ENCODE measurements around the gene C1orf167. TPM values are rescaled to one million over a fixed set of nuclear protein-coding genes. Genes with fewer than 3 reads are reported as not detected.
A peak's percentile ranks its signal among the peaks of the same experiment; 100 is the strongest.

C1orf167 gene
- total and polyA plus RNA-seq, 2 donors (not counting 1 experiment from before 2014, with no cell fraction given): not detected

DNA sequence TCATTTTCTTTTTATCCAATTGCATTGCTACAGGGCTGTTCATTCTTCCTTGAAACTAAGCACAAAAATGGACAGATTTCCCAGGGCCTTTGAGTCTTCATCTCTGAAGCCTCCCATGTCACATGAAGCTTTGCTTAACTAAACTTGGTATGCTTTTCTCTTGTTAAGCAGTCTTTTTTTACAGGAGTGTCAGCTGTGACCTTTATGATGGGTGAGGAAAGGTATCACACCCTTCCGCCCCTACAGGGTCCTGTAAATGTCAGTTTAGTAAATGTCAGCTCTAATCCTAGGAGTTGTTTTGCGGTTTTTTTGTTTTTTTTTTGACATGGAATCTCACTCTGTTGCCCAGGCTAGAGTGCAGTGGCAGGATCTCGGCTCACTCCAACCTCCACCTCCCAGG is 28.7 kb upstream of the C1orf167 start:
- 93% methylated on average over 2 of the region's 3 CpGs for WGBS (ENCODE audit: insufficient coverage)
- H3K79me2 ChIP-seq (ENCODE audit: control insufficient read depth, insufficient read depth, low read length): no peaks in the 10 kb centered on the region
- no peak overlapping the region for H3K4me2 ChIP-seq (replicated peaks; ENCODE audit: low read depth, low read length, poor library complexity, severe bottlenecking)
- H3K27ac ChIP-seq (ENCODE audit: low read length in 2 of 2): no peak overlapping the region
- H3K9me3 Mint-ChIP-seq (ENCODE audit: insufficient read depth): no peaks in the 10 kb centered on the region
- ChIA-PET POLR2A (no interaction called here), CTCF (interaction anchor here (0.8 to 1.3 kb wide), 2 partner anchors 8 to 14 kb away, joined by 3 to 4 read pairs; no protein-coding TSS in a partner anchor)
- H3K9ac ChIP-seq (ENCODE audit: low read length): no peak overlapping the region
- no peaks in the 10 kb centered on the region for H4K20me1 ChIP-seq (ENCODE audit: control insufficient read depth, insufficient read depth, low read length, poor library complexity, severe bottlenecking)
- no peaks in the 10 kb centered on the region for H3K27me3 Mint-ChIP-seq
- TF ChIP-seq, protein P1, sequence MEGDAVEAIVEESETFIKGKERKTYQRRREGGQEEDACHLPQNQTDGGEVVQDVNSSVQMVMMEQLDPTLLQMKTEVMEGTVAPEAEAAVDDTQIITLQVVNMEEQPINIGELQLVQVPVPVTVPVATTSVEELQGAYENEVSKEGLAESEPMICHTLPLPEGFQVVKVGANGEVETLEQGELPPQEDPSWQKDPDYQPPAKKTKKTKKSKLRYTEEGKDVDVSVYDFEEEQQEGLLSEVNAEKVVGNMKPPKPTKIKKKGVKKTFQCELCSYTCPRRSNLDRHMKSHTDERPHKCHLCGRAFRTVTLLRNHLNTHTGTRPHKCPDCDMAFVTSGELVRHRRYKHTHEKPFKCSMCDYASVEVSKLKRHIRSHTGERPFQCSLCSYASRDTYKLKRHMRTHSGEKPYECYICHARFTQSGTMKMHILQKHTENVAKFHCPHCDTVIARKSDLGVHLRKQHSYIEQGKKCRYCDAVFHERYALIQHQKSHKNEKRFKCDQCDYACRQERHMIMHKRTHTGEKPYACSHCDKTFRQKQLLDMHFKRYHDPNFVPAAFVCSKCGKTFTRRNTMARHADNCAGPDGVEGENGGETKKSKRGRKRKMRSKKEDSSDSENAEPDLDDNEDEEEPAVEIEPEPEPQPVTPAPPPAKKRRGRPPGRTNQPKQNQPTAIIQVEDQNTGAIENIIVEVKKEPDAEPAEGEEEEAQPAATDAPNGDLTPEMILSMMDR (IDR thresholded peaks at IDR 0.05): no peak
- no peak for TF ChIP-seq EZH2 (IDR thresholded peaks at IDR 0.05; ENCODE audit: borderline replicate concordance, insufficient read depth, low read depth, low read length, poor library complexity, severe bottlenecking)
- H3K4me3 Mint-ChIP-seq: peak overlapping the region; percentile 12
- peaks cover 0 to 2% (median 0%) of the 10 kb centered on the region in 3 donors for H3K9me3 ChIP-seq (ENCODE audit: control extremely low read depth in 1 of 3, control insufficient read depth in 2 of 3, insufficient read depth in 1 of 3, low read length in 2 of 3)
- DNase-seq: no peak
- H3K36me3 ChIP-seq (replicated peaks in 1 of 2; ENCODE audit: control extremely low read depth in 1 of 2, control insufficient read depth in 1 of 2, extremely low read depth in 1 of 2, insufficient read depth in 2 of 2, low read length in 1 of 2): no peaks in the 10 kb centered on the region
- H3K27ac Mint-ChIP-seq: no peak overlapping the region
- intact Hi-C loops (cut with micrococcal nuclease): loop anchor here (5.0 kb wide), 1 partner anchor 81 kb away; the partner anchor contains the start of genes FBXO2 and FBXO44
- H3K27me3 ChIP-seq (replicated peaks in 1 of 4; ENCODE audit: control extremely low read depth in 1 of 4, control insufficient read depth in 3 of 4, insufficient read depth in 4 of 4, low read length in 3 of 4): no peaks in the 10 kb centered on the region
- H2AFZ ChIP-seq (ENCODE audit: insufficient read depth, low read depth, low read length, poor library complexity, severe bottlenecking): no peak overlapping the region
- H3K4me3 ChIP-seq (ENCODE audit: control extremely low read depth in 1 of 5, extremely low read depth in 1 of 5, insufficient read depth in 1 of 5, low read depth in 2 of 5, low read length in 4 of 5): no peak overlapping the region
- peaks cover 43 to 48% of the 10 kb centered on the region in 2 donors for H3K4me1 ChIP-seq (ENCODE audit: control insufficient read depth in 2 of 2, insufficient read depth in 2 of 2, low read length in 2 of 2)
- peaks cover 48% of the 10 kb centered on the region for H3K4me1 Mint-ChIP-seq
- ATAC-seq (ENCODE audit: low read depth): no peak

DNA sequence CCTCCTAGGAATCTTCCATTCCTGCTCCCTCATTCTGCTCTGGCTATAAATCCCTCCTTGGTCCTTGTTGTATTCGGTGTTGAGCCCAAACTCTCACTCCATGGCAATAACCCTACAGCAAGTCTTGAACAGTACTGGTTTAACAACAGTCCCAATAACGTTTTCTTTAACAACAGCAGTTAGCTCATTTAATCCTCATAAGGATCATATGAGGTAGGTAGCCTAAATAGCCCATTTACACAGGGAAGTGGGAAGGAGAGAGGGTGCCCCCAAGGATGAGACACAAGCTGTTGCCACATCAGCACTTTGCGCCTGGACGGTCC is 26.5 kb upstream of the C1orf167 start:
- Histone ChIP-seq H3K4me1 (ENCODE audit: control insufficient read depth in 2 of 2, insufficient read depth in 2 of 2, low read length in 2 of 2) (peaks cover 33 to 42% of the 10 kb centered on the region in 2 donors), H3K4me3 (ENCODE audit: control extremely low read depth in 1 of 5, extremely low read depth in 1 of 5, insufficient read depth in 1 of 5, low read depth in 2 of 5, low read length in 4 of 5) (peak overlapping the region in 4 of 5 experiments; percentile 67 to 99 (median 98)), H3K9me3 (ENCODE audit: control extremely low read depth in 1 of 3, control insufficient read depth in 2 of 3, insufficient read depth in 1 of 3, low read length in 2 of 3) (no peaks in the 10 kb centered on the region), H3K27ac (ENCODE audit: low read length in 2 of 2) (peak overlapping the region in 1 of 2 donors; percentile 83), H4K20me1 (ENCODE audit: control insufficient read depth, insufficient read depth, low read length, poor library complexity, severe bottlenecking) (no peaks in the 10 kb centered on the region), H3K27me3 (replicated peaks in 1 of 4; ENCODE audit: control extremely low read depth in 1 of 4, control insufficient read depth in 3 of 4, insufficient read depth in 4 of 4, low read length in 3 of 4) (no peaks in the 10 kb centered on the region), H3K4me2 (replicated peaks; ENCODE audit: low read depth, low read length, poor library complexity, severe bottlenecking) (peak overlapping the region; percentile 100), H2AFZ (ENCODE audit: insufficient read depth, low read depth, low read length, poor library complexity, severe bottlenecking) (peak overlapping the region; percentile 100), H3K79me2 (ENCODE audit: control insufficient read depth, insufficient read depth, low read length) (no peaks in the 10 kb centered on the region), H3K9ac (ENCODE audit: low read length) (peak overlapping the region; percentile 98), H3K36me3 (replicated peaks in 1 of 2; ENCODE audit: control extremely low read depth in 1 of 2, control insufficient read depth in 1 of 2, extremely low read depth in 1 of 2, insufficient read depth in 2 of 2, low read length in 1 of 2) (no peaks in the 10 kb centered on the region)
- CTCF ChIA-PET: interaction anchor here (0.9 to 4.0 kb wide), 10 partner anchors 11 to 698 kb away, joined by 3 to 39 read pairs (median 4); partner anchors contain the start of gene FBXO6
- ATAC-seq (ENCODE audit: low read depth) (no peak), DNase-seq (no peak)
- TF ChIP-seq EZH2 (IDR thresholded peaks at IDR 0.05; ENCODE audit: borderline replicate concordance, insufficient read depth, low read depth, low read length, poor library complexity, severe bottlenecking): no peak
- TF ChIP-seq, protein P1 (IDR thresholded peaks at IDR 0.05): no peak
- H3K27me3 Mint-ChIP-seq: no peaks in the 10 kb centered on the region
- 80% methylated on average over 2 of the region's 4 CpGs for WGBS (ENCODE audit: insufficient coverage)
- H3K4me1 Mint-ChIP-seq: peaks cover 41% of the 10 kb centered on the region
- POLR2A ChIA-PET: interaction anchor here (0.7 to 0.9 kb wide), 3 partner anchors 16 to 71 kb away, joined by 3 to 4 read pairs (median 3); partner anchors contain the start of genes CLCN6 and MTHFR
- H3K27ac Mint-ChIP-seq: peak overlapping the region; percentile 93
- no peaks in the 10 kb centered on the region for H3K9me3 Mint-ChIP-seq (ENCODE audit: insufficient read depth)
- H3K4me3 Mint-ChIP-seq: peak overlapping the region; percentile 97
- intact Hi-C loops (cut with micrococcal nuclease): no loop called here
